Hematopoietic multipotent progenitor cell treated with erythropoietin and hydrocortisone succinate and interleukin-3 and kit ligand, for 15 days (in vitro differentiated cells): ENCODE results near the gene WDTC1.
"Not testable (repeated sequence)": the region's sequence is repeated elsewhere in the genome, so short reads cannot be mapped to it uniquely, and the experiment has no call there.

ENCODE experiments used
- DNase-seq: peaks from one replicate; pipeline ENCODE4 v3.0.0-alpha.2; 2015; ENCODE audit warnings: low spot score

WDTC1 gene, protein sequence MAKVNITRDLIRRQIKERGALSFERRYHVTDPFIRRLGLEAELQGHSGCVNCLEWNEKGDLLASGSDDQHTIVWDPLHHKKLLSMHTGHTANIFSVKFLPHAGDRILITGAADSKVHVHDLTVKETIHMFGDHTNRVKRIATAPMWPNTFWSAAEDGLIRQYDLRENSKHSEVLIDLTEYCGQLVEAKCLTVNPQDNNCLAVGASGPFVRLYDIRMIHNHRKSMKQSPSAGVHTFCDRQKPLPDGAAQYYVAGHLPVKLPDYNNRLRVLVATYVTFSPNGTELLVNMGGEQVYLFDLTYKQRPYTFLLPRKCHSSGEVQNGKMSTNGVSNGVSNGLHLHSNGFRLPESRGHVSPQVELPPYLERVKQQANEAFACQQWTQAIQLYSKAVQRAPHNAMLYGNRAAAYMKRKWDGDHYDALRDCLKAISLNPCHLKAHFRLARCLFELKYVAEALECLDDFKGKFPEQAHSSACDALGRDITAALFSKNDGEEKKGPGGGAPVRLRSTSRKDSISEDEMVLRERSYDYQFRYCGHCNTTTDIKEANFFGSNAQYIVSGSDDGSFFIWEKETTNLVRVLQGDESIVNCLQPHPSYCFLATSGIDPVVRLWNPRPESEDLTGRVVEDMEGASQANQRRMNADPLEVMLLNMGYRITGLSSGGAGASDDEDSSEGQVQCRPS

DNA sequence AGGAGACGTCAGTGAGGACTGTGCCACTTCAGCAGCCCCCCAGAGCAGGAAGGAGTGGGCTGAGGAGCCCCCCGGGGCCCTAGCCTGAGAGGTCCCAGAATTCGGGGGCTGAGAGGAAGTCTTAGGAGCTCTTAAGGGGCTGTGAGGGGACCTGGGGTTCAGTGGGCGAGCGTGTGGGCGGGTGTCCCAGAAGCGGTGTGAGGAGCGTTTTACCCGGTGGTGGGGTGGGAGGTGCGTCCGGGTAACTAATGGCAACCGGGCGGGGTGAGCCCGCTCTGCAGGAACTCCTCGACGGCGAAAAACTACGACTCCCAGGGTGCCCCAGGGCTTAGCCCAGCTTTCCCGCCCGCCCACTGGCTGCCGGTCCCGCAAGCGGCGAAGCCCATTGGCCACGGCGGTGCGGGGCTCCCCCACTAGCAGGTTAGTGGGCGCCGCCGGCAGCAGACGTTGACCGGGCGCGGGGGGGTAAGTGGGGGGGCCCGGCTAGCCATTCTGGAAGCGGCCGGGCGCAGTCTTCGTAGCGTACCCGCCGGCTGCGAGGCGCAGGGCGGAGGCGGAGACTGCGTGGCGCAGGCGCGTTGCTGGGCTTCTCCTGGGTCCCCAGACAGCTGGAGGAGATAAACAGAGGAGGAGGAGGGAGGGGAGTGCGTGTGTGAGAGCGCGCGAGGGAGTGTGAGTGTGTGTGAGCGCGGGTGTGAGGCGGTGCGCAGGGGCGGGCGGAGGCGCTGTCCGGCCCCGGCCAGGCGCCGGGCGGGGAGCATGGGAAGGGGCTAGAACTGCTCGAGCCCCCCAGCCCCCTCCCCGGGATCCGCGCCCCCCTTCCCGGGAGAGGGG lies at the start of gene WDTC1:
Gene WDTC1 (plus strand): TSS at position 584 of the 834 bp plus-strand sequence. CDS start 26,423 bp downstream, outside the sequence.
- DNase-seq, result peak; percentile 99

DNA sequence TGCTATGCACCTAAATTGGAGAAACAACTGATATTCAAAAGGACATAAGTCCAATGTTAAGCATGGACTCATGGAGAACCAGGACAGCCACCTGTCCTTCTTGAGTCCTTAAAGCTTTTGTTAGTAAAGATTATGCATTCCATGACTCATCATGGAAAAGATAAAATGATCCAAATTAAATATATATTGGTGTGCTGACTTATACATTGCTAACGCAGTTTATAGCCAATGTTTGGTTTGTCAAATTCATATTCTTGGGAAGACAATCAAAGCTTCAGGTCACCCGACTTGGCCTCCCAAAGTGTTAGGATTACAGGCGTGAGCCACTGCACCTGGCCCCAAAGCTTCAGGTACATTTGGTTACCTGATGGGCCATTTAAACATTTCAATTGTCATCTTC lies 49.8 kb upstream of the WDTC1 start:
- not testable (repeated sequence) for DNase-seq

DNA sequence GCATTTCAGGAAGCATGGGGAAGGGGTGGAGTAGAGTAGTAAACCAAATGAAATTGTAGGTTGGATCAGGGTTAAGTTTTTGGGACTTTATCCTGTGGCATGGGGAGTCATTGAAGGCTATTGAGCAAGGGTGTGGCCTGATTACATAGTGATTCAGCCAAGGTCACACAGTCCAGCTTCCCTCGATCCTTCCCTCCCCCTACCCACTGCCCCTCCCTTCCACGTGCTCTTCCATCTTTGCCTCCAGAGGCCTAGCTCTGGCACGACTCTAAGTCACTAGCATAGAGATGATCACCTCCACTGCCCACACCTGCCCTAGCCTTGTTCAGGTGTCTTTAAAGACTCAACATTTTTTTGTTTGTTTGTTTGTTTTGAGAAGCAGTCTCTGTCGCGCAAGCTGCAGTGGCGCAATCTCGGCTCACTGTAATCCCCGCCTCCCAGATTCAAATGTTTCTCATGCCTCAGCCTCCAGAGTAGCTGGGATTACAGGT lies 42.3 kb upstream of the WDTC1 start:
- no peak for DNase-seq

DNA sequence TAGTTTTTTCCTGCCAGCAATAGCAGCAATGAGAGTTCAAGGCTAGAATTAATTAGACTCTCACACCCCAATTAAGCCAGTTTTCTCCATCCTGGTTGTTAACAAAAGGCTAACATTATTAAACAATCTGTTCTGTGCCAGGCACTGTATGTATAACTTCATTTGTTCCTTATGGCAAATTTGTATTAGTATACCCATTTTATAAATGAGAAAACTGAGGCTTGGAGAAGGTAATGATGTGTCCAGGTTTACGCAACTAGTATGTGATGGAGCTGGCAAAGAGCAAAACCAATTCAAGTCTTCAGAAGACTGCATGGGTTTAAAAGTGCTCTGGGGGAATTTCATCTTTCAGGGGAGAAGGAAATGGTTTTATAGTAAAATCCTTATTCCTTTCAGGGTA lies 41.2 kb upstream of the WDTC1 start:
- no peak for DNase-seq

DNA sequence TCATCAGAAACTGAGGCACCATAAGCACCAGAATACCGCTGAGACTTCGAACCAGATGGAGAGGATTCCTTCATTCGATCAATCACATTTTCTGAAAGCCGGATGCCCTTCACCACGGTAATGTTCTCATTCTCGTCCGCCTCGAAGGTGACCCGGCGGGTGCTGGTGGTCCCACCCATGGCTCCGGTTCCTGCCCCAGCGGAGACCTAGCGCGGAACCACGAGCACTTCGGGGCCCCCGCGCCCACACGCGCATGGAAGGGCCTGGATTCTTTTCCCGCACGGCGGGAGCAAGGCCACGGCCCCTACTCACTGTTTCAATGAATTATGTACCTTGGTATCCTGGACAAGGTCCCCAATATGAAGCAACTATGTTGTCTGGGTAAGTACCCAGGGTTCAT lies 33.1 kb upstream of the WDTC1 start:
- no peak for DNase-seq

DNA sequence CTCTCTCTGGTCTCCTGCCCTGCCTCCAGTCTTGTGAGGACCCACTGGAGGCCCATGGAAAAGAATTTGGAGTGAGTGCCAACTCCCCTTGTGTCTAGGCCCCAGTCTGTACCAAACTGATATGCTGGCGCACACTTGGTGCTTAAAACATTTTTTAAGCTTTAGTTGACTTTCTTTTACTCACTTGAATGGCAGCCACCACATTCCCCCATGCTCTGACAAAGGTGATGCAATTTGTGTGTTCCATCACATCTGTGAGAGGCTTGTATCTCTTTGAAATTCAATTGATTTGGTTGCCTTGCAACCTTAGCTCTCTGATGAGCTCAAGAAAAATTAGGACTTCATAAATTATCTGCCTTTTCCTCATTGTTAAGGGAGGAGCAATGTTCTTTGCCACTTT lies 30.5 kb upstream of the WDTC1 start:
- no peak for DNase-seq

DNA sequence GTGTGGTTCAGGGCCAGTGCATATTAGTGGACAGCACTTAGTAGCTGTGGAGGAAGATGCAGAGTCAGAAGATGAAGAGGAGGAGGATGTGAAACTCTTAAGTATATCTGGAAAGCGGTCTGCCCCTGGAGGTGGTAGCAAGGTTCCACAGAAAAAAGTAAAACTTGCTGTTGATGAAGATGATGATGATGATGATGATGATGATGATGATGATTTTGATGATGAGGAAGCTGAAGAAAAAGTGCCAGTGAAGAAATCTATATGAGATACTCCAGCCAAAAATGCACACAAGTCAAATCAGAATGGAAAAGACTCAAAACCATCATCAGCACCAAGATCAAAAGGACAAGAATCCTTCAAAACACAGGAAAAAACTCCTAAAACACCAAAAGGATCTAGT lies 27.2 kb upstream of the WDTC1 start:
- not testable (repeated sequence) for DNase-seq

DNA sequence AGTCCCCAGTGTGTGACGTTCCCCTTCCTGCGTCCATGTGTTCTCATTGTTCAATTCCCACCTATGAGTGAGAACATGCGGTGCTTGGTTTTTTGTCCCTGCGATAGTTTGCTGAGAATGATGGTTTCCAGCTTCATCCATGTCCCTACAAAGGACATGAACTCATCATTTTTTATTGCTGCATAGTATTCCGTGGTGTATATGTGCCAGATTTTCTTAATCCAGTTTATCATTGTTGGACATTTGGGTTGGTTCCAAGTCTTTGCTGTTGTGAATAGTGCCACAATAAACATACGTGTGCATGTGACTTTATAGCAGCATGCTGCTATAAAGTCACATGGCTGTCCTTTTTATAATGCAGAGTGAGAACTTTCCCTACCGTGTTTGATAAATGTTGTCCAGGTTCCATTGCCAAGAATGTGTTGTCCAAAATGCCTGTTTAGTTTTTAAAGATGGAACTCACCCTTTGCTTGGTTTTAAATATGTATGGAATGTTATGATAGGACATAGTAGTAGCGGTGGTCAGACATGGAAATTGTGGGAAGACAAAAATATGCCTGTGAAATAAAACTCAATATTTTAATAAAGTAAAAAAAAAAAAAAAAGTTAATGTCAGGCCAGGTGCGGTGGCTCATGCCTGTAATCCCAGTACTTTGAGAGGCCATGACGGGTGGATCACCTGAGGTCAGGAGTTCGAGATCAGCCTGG lies 26.1 kb upstream of the WDTC1 start:
- not testable (repeated sequence) for DNase-seq

DNA sequence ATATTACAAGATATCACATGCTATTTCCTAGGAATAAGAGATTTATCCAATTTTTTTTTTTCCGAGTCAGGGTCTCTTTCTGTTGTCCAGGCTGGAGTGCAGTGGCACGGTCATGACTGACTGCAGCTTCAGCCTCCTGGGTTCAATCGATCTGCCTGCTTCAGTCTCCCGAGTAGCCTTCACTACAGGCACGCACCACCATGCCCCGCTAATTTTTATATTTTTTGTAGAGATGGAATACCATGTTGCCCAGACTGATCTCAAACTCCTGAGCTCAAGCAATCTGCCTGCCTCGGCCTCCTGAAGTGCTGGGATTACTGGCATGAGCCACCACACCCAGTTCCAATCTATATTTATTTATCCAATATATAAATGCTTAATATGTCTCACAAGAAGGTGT lies 18.0 kb upstream of the WDTC1 start:
- no peak for DNase-seq

DNA sequence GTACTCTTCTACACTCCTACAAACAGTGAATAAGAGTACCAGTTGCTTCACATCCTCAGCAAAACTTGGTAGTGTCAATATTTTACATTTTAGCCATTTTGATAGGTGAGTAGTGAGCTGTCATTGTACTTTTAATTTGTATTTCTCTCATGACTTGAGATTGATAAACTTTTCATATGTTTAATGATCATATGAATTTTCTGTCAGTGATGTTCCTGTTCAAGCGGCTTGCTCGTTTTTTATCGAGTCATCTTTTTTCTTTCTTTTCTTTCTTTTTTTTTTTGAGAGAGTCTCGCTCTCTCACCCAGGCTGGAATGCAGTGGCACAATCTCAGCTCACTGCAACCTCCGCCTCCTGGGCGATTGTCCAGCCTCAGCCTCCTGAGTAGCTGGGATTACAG lies 17.0 kb upstream of the WDTC1 start:
- no peak for DNase-seq

DNA sequence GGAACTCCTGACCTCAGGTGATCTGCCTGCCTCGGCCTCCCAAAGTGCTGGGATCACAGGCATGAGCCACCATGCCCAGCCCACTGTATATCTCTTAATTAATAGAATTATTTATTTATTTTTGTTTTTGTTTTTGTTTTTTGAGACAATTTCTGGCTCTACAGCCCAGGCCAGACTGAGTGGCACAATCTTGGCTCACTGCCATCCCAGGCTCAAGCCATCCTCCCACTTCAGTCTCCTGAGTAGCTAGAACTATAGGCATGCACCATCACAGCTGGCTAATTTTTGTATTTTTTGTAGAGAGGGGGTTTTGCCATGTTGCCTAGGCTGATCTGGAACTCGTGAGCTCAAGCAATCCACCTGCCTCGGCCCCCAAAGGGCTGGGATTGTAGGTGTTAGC lies 15.7 kb upstream of the WDTC1 start:
- no peak for DNase-seq

DNA sequence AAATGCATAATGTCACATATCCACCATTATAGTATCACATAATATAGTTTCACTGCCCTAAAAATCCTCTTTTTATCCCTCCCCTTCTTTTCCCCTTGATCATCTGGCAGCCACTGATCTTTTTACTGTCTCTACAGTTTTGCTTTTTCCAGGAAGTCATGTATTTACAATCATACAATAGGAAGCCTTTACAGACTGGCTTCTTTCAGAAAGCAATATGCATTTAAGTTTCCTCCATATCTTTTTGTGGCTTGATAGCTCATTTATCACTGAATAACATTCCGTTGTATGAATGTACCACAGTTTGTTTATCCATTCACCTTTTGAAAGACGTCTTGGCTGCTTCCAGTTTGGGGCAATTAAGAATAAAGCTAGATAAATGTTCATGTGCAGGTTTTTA lies 14.3 kb upstream of the WDTC1 start:
- no peak for DNase-seq

DNA sequence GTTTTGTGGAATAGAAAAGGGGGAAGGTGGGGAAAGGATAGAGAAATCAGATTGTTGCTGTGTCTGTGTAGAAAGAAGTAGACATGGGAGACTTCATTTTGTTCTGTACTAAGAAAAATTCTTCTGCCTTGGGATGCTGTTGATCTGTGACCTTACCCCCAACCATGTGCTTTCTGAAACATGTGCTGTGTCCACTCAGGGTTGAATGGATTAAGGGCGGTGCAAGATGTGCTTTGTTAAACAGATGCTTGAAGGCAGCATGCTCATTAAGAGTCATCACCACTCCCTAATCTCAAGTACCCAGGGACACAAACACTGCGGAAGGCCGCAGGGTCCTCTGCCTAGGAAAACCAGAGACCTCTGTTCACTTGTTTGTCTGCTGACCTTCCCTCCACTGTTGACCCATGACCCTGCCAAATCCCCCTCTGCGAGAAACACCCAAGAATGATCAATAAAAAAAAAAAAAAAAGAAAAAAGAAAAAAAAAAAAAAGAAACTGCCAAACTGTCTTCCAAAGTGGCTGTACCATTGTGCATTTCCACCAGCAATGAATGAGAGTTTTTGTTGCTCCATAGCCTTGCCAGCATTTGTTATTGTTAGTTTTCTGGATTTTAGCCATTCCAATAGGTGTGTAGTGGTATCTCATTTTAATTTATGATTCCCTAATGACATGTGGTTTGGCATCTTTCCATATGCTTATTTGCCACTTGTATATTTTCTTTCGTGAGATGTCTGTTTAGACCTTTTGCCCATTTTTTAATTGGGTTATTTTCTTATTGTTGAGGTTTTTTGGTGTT lies 13.5 kb upstream of the WDTC1 start:
- DNase-seq, result not testable (repeated sequence)

DNA sequence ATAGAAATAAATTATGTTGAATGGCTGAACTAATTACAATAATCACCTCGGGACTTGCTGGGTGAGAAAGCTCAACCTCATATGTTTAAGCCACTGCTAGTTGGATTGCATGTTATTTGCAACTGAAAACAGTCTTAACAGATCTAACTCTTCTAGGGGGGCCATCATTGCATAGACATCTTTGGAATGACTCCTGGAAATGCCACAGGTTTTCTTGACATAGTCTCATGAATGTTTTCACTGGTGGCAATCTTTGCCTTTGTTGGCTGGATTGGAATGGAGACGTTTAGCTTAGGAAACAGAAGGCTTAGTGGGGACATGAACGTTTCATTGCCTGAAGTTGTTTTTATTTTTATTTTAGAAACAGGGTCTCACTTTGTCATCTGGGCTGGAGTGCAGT lies 8.8 kb upstream of the WDTC1 start:
- DNase-seq, result no peak

DNA sequence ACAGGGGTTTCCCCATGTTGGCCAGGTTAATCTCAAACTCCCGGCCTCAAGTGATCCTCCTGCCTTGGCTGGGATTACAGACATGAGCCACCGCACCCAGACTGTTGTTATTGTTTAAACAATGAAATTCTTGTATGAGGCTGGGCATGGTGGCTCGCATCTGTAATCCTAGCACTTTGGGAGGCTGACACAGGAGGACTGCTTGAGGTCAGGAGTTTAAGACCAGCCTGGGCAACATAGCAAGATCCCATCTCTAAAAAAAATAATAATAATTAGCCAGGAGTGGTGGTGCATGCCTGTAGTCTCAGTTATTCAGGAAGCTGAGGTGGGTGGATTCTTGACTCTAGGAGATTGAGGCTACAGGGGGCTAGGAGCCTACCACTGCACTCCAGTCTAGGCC lies 6.7 kb upstream of the WDTC1 start:
- no peak for DNase-seq

DNA sequence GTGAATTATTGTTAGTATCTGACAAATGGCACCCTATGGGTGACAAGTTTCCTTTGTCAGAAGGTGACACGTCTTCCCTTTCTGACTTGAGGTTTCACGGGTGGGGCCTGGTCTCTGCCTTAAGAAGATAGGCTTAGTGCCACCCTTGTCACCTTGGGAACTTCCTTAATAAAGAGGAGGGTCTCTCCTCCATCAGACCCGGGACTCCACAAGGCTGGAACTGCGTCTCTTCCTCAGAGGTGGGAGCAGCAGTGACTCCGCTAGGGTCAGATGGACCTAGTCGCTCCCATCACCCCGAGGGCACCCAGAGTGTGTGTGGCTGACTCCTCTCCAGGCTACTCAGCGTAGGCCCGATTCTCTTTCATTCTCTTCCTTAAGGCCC lies 774 bp upstream of the WDTC1 start:
- peak; percentile 66 for DNase-seq

DNA sequence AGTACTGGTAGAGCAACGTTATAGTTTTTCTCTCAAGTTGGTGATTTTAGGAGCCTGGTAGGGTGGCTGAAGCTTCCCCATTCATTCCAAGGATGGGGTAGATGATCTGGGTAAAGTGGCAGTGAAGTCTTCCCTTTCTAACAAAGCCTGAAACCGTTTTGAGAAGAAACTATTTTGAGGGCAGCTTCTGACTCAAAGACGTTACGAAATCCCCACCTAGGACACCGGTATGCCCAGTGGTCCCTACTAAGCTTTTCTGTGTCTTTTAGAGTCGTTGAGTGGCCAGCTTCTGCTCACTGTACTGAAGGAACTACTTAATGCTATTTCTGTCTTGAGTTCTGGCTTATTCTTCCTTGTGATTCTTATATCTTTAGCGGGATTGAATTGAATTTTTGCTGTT lies 1.4 kb downstream of the WDTC1 start:
- DNase-seq, result peak; percentile 17

DNA sequence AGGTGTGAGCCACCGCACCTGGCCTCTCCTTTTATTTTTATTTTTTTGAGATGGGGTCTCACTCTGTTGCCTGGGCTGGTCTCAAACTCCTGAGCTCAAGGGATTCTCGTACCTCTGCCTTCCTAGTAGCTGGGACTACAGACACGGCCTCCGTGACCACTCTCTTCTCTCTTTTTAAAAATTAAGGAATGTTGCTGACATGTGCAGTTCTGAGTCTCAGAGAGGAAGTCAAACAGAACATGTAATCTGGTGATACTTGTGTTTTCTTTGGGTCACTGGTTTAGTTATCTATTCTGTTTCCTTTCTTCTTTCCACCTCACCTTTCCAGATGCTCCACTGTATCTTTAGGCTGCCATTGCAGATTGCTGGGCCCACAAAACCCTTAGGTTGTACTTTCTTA lies 2.7 kb downstream of the WDTC1 start:
- DNase-seq, result no peak

DNA sequence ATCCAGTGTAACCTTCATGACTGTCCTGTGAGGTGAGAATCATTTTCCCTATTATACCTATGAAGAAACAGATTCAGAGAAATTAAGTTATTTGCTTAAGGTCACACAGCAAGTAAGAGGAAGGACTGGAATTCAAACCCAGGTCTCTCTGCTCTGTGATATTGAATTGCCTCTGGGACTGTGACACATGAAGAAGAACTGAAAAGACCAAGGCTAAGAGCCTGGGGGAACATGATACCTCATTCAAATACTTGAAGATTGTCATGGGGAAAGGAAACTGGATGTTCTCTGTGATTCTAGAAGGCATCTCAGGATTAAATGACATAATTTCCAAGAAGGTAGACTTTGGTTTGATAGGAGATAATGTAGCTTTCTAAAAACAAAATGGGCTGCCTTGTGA lies 3.6 kb downstream of the WDTC1 start:
- DNase-seq, result no peak

DNA sequence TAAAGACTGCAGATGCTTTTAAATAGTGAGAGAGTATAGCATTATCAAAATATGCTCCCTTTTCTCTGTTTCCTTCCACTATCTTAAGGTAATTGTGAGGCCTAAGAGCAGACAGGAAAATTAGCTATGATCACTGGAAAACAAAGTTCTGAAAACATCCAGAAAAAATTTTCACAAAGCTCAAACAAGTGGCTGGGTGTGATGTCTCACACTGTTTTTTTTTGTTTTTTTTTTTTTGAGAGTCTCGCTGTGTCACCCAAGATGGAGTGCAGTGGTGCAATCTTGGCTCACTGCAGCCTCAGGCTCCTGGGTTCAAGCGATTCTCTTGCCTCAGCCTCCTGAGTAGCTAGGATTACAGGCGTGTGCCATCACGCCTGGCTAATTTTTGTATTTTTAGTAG lies 7.2 kb downstream of the WDTC1 start:
- no peak for DNase-seq

DNA sequence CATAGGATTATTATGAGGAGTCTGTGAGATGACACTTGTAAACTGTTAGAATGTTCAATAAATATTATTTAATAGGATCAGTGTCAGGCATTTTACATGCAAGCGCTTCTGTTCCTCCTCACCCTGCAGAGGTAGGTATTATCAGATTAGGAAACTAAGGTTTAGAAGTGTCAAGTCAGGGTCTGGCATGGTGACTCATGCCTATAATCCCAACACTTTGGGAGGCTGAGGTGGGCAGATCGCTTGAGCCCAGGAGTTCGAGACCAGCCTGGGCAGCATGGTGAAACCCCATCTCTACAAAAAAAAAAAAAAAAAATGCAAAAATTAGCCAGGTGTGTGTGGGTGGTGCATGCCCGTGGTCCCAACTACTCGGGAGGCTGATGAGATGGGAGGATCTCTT lies 9.2 kb downstream of the WDTC1 start:
- DNase-seq, result not testable (repeated sequence)
